A673 (cell line): Measurements from ENCODE around the gene MYOZ3.

Experiments used
- EZH2 ChIP-seq: fragments of 200-600 bp; sonication (generic); IDR thresholded peaks from 2 replicates; pipeline ENCODE4 v1.6.1; 2017; ENCODE audit warnings: borderline replicate concordance, low read depth, mild to moderate bottlenecking, mixed read lengths, antibody characterized with exemption, low read length; ENCODE audit not compliant: poor library complexity, severe bottlenecking
- TF ChIP-seq, protein P1 (sequence below): fragments of 300-800, 200-600 bp; sonication (generic); conservative IDR thresholded peaks from 2 replicates; pipeline ENCODE4 v1.5.1; 2017; ENCODE audit warnings: low read depth, mild to moderate bottlenecking, antibody characterized with exemption, low read length, moderate library complexity, mixed read lengths

- TF ChIP-seq, protein P1, sequence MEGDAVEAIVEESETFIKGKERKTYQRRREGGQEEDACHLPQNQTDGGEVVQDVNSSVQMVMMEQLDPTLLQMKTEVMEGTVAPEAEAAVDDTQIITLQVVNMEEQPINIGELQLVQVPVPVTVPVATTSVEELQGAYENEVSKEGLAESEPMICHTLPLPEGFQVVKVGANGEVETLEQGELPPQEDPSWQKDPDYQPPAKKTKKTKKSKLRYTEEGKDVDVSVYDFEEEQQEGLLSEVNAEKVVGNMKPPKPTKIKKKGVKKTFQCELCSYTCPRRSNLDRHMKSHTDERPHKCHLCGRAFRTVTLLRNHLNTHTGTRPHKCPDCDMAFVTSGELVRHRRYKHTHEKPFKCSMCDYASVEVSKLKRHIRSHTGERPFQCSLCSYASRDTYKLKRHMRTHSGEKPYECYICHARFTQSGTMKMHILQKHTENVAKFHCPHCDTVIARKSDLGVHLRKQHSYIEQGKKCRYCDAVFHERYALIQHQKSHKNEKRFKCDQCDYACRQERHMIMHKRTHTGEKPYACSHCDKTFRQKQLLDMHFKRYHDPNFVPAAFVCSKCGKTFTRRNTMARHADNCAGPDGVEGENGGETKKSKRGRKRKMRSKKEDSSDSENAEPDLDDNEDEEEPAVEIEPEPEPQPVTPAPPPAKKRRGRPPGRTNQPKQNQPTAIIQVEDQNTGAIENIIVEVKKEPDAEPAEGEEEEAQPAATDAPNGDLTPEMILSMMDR = peak; percentile 54
- TF ChIP-seq EZH2 = no peak
Measured at GRCh38 chr5:150656191-150657132, 4.6 kb upstream of the MYOZ3 start.
